Measurements from ENCODE around the gene WARS2.

GRCh38 chr1:119000371-119001180, 139.9 kb downstream of the WARS2 start:
- TF ChIP-seq, protein P1, sequence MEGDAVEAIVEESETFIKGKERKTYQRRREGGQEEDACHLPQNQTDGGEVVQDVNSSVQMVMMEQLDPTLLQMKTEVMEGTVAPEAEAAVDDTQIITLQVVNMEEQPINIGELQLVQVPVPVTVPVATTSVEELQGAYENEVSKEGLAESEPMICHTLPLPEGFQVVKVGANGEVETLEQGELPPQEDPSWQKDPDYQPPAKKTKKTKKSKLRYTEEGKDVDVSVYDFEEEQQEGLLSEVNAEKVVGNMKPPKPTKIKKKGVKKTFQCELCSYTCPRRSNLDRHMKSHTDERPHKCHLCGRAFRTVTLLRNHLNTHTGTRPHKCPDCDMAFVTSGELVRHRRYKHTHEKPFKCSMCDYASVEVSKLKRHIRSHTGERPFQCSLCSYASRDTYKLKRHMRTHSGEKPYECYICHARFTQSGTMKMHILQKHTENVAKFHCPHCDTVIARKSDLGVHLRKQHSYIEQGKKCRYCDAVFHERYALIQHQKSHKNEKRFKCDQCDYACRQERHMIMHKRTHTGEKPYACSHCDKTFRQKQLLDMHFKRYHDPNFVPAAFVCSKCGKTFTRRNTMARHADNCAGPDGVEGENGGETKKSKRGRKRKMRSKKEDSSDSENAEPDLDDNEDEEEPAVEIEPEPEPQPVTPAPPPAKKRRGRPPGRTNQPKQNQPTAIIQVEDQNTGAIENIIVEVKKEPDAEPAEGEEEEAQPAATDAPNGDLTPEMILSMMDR (conservative IDR thresholded peaks at IDR 0.05) = no peak
- no peak for TF ChIP-seq ZFX (IDR thresholded peaks at IDR 0.05)
